Stimulated activated CD8-positive, alpha-beta memory T cell treated with anti-CD3 and anti-CD28 coated beads, Interleukin-2, amount 100 ng/mL, for 48 hours (primary cell): ENCODE results near the gene GHRL.

Source experiments
- DNase-seq, 2 donors: peaks; one replicate each; pipeline ENCODE4 v3.0.0-alpha.2; 2020; ENCODE audit warnings: low read depth in 2 of 2

GHRL gene

DNA sequence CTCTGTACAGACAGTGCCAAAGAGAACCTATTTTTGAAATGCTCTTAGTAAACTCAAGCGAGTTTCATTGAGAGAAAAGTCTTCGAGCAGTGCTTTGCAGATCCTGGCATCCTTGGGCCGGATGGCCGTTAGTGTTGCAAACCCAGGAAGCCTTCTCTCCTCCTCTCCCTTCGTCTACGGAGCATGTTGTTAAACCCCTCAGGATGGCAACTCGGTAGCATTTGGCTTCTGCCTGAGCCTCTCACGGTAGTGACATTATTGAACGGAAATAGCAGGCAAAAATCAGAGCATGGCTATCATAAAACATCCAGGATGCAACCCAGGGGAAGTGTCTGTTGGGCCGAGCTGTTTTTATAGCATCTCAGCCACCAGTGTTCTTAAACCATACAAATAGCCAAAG lies 34.8 kb upstream of the GHRL start:
- DNase-seq, result no peak

GRCh38 chr3:10322352-10322710 lies 29.6 kb upstream of the GHRL start:
- no peak for DNase-seq

- DNase-seq, result no peak
Observed at GRCh38 chr3:10321630-10322351, 29.0 kb upstream of the GHRL start.

DNA sequence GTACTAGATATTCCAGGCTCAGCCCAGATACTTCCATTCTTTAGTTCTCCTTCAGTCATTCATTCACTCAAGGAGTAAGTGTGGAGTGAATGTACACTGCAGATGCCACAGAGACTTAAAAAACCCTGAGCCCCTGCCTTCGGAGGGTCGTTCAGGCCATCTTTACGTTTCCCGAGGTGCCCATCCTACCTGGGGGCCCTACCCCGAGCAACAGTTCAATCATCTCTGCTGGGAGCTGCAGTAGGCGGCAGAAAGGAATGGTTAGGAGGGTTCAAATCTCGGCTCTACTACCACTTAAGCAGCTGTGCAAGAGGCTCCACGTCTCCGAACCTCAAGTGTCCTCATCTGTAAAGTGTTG lies 27.6 kb upstream of the GHRL start:
- no peak for DNase-seq

DNA sequence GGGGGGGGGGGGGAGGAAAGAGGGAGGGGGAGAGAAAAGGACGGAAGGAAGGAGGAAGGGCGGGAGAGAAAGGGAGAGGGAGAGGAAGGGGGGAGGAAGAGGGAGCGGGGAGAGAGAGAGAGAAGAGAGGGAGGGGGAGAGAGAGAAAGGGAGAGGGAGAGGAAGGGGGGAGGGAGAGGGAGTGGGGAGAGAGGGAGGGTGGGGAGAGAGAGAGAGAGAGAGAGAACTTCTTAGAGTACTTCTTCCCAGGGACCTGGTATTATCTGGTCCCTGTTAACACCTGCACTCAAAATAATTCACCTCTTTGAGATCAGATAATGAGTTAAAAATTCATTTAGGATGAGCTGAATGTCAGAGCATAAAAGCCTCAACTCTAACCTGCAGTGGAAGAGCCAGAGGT lies 27.1 kb upstream of the GHRL start:
- DNase-seq, result no peak

GRCh38 chr3:10319251-10319650 lies 26.5 kb upstream of the GHRL start:
- DNase-seq, result no peak

- no peak for DNase-seq
Observed at GRCh38 chr3:10317961-10318350, 25.2 kb upstream of the GHRL start.

GRCh38 chr3:10317311-10317960 lies 24.7 kb upstream of the GHRL start:
- DNase-seq, result no peak

DNA sequence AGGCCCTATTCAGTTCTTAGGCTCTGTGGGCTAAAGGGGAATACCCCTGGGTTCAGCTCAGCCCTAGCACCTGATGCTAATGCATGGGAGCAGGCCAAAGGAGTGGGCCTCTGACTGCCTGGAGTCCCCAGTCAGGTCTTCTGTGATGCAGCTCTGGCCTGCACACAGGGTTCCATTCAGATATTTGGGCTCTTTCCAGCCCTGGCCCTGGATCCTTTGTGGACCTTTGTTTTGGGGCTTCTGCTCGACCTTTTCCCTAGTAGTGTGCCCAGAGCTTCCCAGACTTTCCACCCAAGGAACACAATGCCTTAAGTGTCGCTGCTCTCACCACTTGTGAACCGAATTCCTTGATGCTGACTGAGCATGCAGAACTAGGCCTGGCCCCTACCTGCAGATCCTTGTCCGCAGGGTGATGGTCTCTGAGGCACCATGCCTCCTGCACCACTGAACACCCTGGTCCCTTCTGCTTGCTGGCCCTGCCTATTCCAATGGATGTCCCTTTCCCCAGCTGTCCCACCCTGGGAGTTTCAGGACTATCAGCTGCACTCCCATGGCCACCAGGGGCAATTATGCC lies 23.1 kb upstream of the GHRL start:
- DNase-seq, result no peak

DNA sequence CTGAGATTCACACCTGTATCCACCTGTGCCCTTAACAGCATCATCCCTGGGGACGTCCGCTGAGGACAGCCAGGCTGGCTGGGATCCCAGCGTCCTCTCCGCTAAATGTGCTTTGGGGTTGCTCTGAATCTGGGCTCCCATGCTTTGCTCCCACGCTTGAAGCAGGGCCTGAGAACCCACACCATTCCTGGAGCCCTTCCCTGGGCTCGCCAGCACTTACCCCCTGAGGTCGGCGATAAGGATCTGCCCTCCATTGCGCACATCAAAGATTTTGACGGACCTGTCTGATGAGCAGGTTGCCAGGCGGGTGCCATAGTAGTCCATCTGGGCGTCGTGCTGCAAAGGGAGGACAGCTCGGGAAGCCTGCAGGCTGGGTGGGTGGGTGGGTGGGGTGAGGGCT lies 22.4 kb upstream of the GHRL start:
- no peak for DNase-seq

- DNase-seq, result no peak
Observed at GRCh38 chr3:10312861-10313260, 20.1 kb upstream of the GHRL start.

GRCh38 chr3:10312391-10312790 lies 19.6 kb upstream of the GHRL start:
- DNase-seq, result no peak

DNA sequence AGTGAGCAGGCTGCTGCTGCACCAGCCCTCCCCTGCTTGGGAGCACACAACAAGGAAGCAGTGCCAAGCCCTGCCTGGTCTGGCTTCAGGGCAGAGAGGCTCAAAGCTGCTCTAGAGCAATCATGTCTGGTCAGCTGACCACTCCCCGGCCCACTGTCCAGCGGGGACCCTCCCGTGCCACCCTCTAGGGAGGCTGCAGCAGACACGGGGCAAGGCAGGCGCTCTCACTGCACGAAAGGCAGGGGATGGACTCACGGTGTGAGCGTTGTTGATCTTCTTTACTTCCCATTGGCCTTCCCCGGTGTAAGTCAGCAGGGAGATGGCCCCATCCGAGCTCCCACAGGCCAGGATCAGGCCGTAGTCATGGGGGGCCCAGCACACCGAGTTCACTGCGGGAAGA lies 19.0 kb upstream of the GHRL start:
- no peak for DNase-seq

GRCh38 chr3:10310578-10310977 lies 17.8 kb upstream of the GHRL start:
- DNase-seq, result no peak

DNA sequence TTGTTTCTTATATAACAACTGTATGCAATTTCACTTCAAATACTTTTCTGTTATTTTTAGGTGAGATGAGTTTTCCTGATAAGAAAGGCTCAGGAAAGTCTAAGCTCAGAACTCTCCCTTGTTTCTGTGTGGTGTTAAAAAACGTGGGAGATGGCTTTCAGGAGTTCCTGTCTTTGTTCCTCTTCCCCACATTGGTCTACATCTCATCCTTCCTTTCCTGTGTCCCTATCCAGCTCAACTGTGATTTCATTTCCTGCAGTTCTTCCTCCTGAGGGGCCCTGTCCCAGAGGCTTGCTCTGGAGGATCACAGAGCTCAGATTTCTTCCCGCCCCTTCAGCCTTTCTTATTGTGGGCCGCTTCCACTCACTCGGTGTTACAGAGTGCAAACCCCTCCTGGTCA lies 17.0 kb upstream of the GHRL start:
- no peak for DNase-seq

DNA sequence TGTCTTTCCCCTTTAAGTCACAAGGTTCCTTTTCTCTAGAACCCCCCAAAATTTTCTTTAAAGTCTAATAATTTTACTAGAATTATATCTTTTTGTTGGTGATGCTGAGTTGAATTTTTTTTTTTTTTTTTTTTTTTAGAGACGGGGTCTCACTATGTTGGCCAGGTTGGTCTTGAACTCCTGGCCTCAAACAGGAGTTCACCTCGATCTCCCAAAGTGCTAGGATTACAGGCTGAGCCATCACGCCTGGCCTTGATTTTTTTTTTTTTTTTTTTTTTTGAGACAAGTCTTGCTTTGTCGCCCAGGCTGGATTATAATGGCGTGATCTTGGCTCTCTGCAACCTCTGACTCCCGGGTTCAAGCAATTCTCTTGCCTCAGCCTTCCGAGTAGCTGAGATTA lies 15.9 kb upstream of the GHRL start:
- DNase-seq, result no peak

DNA sequence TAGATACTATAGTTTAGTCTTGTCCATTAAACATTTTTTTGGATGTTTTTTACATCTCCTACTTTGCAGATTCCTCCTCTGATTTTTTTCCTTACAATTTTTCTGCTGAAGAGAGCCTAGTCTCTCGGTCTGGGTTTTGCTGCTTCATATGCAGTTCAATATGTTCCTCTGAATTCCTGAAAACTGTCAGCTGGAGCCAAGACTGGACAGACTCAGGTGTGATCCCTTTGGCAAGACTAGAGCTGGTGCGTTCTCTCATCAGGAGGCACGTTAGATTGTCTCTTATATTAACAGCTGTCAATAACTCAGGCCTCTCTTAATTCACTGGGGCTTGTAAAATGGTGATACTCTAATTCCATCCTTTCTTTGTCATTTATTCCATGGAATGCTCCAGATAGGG lies 13.4 kb upstream of the GHRL start:
- DNase-seq, result no peak

DNA sequence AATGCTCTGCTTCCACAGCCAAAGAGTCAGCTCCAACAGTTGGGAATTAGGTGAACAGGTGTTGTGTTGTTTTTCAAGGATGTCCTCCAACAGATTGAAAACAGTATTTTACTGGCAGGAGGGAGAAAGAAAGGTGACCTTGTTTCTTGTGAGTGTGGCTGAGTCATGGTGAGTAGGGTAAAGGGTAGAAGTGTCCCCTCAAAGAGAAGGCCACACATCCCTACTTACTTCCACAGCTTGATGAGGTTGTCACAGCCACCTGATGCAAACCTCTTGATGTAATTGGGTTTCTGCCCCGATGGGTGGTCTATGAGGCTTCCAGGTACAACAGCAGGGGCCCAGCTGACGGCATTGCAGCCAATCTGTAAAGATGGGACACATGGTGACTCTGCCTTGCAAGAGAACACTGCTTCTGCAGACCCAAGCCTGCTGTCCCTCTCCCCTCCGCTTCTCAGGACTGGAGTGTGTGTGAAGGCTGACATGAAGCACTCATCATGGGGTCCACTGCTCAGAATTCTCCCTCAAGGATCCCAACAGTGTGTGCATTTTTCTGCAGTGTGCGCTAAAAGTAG lies 12.7 kb upstream of the GHRL start:
- no peak for DNase-seq

- DNase-seq, result no peak
Observed at GRCh38 chr3:10304905-10305304, 12.2 kb upstream of the GHRL start.

DNA sequence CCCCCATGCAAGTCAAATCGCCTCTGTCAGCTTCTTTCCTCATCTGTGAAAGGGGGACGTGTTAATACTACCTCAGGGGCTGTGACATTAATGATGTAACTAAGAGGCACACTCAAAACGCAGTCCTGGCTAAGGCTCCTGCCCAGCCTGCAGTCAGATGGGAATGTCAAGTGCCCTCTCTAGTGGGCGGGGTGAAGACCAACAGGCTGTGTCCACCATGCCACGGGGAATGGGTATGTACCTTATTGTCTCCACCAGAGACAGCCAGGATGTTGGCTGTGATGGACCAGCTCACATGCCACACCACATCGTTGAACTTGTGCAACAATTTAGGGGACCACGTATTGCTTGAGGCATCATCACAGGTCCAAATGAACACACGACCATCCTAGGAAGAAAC lies 11.0 kb upstream of the GHRL start:
- no peak for DNase-seq

DNA sequence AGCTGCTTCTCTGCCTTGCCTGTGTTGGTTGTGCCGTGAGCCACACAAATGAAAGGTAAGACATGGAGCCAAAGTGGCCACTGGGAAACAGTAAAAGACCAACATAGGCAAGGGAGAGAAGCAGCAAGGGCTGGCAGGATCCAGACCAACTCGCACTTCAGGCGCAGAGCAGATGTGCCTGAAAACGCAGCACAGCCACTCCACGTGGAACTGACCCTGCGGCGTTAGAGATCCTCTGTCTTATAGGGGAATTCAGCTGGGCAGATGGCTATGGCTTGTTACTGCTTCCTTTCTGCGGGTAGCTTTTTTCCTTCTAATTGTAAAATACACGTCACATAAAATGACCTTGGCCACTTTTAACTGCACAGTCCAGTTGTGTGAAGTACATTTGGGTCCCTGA lies 10.4 kb upstream of the GHRL start:
- no peak for DNase-seq

GRCh38 chr3:10300087-10300486 lies 7.3 kb upstream of the GHRL start:
- no peak for DNase-seq

DNA sequence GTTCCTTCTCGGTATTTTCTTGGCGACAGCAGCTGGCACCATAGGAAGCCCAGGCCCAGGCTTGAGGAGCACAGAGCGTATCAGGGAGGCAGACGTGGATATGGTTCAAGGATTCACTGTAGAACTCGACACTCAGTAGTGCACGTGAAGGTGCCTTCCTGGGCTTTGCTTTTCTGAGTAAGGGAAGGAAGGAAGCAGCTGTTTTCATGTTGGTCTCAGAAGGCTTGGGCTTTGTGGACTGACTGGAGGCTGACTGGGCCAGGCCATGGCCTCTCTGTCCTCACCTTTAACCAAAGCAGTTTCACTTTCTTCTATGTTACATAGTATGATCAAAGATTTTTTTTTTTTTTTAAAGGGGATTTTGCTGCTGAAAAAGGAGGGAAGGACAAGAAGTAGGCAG lies 6.9 kb upstream of the GHRL start:
- DNase-seq, result no peak
